ENCODE data around the gene TPD52L1. TPM values are rescaled to one million over a fixed set of nuclear protein-coding genes. Genes with fewer than 3 reads are reported as not detected.

Gene TPD52L1
- total RNA-seq, 1 experiment from 2014 or later = 50.6 TPM

DNA sequence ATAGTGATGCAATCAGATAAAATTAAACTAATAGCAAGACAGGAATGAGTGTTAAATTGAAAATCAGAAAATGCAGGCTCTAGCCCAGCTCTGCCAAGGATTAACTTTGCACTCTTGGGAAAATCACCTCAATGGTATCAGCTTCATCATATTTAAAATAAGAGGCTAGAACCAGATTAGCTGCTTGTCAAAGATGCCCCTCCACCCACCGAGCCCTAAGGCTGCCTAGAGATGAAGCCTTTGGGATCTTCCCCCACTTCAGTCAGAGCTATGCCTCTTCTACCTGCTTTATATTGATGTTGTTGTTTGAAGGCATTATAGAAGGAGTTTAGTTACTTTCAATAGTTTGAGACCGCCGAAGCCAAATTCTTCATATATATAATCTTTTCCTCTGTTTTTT is 100.7 kb downstream of the TPD52L1 start:
- no peak overlapping the region for H3K4me3 Mint-ChIP-seq (ENCODE audit: low read depth, unreplicated experiment)
- CTCF ChIA-PET = no interaction called here
- intact Hi-C loops (cut with micrococcal nuclease; ENCODE audit: unreplicated experiment) = no loop called here
- H3K4me1 Mint-ChIP-seq (ENCODE audit: low read depth, unreplicated experiment) = no peaks in the 10 kb centered on the region
- H3K27ac Mint-ChIP-seq (ENCODE audit: unreplicated experiment) = no peak overlapping the region
- H3K9me3 Mint-ChIP-seq (ENCODE audit: low read depth, unreplicated experiment) = no peaks in the 10 kb centered on the region
- no peaks in the 10 kb centered on the region for H3K36me3 Mint-ChIP-seq (ENCODE audit: insufficient read depth, unreplicated experiment)
- no peaks in the 10 kb centered on the region for H3K27me3 Mint-ChIP-seq (ENCODE audit: unreplicated experiment)
- TF ChIP-seq, protein P1, sequence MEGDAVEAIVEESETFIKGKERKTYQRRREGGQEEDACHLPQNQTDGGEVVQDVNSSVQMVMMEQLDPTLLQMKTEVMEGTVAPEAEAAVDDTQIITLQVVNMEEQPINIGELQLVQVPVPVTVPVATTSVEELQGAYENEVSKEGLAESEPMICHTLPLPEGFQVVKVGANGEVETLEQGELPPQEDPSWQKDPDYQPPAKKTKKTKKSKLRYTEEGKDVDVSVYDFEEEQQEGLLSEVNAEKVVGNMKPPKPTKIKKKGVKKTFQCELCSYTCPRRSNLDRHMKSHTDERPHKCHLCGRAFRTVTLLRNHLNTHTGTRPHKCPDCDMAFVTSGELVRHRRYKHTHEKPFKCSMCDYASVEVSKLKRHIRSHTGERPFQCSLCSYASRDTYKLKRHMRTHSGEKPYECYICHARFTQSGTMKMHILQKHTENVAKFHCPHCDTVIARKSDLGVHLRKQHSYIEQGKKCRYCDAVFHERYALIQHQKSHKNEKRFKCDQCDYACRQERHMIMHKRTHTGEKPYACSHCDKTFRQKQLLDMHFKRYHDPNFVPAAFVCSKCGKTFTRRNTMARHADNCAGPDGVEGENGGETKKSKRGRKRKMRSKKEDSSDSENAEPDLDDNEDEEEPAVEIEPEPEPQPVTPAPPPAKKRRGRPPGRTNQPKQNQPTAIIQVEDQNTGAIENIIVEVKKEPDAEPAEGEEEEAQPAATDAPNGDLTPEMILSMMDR (IDR thresholded peaks at IDR 0.05; ENCODE audit: unreplicated experiment) = no peak
- no peak for DNase-seq
- no TSS peak for BruUV-seq (replicated peaks)

DNA sequence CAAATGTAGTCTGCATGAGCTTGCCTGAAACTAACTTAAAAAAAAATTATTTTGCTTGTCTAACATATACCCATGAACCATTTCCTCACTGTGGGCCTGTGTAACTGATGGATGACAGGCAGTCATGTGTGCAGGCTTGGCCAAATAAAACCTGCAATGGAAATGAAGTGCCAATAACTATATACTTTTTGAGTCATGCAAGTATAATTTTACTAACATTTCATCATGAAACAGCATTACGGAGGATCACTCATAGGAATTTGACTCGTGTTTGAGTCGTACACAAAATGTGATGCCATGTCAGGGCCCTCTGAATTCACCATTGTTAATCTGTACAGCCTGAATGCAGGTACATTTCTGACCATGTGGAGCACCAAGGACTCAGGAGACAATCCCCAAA is 101.6 kb downstream of the TPD52L1 start:
- no TSS peak for BruUV-seq (replicated peaks)
- Mint-ChIP-seq H3K4me3 (ENCODE audit: low read depth, unreplicated experiment) (no peak overlapping the region), H3K27ac (ENCODE audit: unreplicated experiment) (no peak overlapping the region), H3K27me3 (ENCODE audit: unreplicated experiment) (no peaks in the 10 kb centered on the region), H3K9me3 (ENCODE audit: low read depth, unreplicated experiment) (no peaks in the 10 kb centered on the region), H3K4me1 (ENCODE audit: low read depth, unreplicated experiment) (no peaks in the 10 kb centered on the region), H3K36me3 (ENCODE audit: insufficient read depth, unreplicated experiment) (no peaks in the 10 kb centered on the region)
- DNase-seq = no peak
- CTCF ChIA-PET = no interaction called here
- intact Hi-C loops (cut with micrococcal nuclease; ENCODE audit: unreplicated experiment) = no loop called here
- TF ChIP-seq, protein P1 (IDR thresholded peaks at IDR 0.05; ENCODE audit: unreplicated experiment) = no peak

- Mint-ChIP-seq H3K36me3 (ENCODE audit: insufficient read depth, unreplicated experiment) (no peaks in the 10 kb centered on the region), H3K27ac (ENCODE audit: unreplicated experiment) (no peak overlapping the region), H3K27me3 (ENCODE audit: unreplicated experiment) (no peaks in the 10 kb centered on the region), H3K9me3 (ENCODE audit: low read depth, unreplicated experiment) (no peaks in the 10 kb centered on the region), H3K4me3 (ENCODE audit: low read depth, unreplicated experiment) (no peak overlapping the region), H3K4me1 (ENCODE audit: low read depth, unreplicated experiment) (no peaks in the 10 kb centered on the region)
- TF ChIP-seq, protein P1 (IDR thresholded peaks at IDR 0.05; ENCODE audit: unreplicated experiment) = no peak
- intact Hi-C loops (cut with micrococcal nuclease; ENCODE audit: unreplicated experiment) = no loop called here
- CTCF ChIA-PET = no interaction called here
- BruUV-seq (replicated peaks) = no TSS peak
- DNase-seq = no peak
Observed at GRCh38 chr6:125257351-125257750, 103.8 kb downstream of the TPD52L1 start.

- no peak overlapping the region for H3K4me3 Mint-ChIP-seq (ENCODE audit: low read depth, unreplicated experiment)
Observed at GRCh38 chr6:125258651-125259353, 105.2 kb downstream of the TPD52L1 start.

More at GRCh38 chr6:125258651-125259353, 105.2 kb downstream of the TPD52L1 start:
- no peaks in the 10 kb centered on the region for H3K36me3 Mint-ChIP-seq (ENCODE audit: insufficient read depth, unreplicated experiment)
- TF ChIP-seq, protein P1 (IDR thresholded peaks at IDR 0.05; ENCODE audit: unreplicated experiment) = no peak
- no peaks in the 10 kb centered on the region for H3K4me1 Mint-ChIP-seq (ENCODE audit: low read depth, unreplicated experiment)
- no peak overlapping the region for H3K27ac Mint-ChIP-seq (ENCODE audit: unreplicated experiment)
- no peak for DNase-seq
- CTCF ChIA-PET = no interaction called here
- no peaks in the 10 kb centered on the region for H3K9me3 Mint-ChIP-seq (ENCODE audit: low read depth, unreplicated experiment)
- H3K27me3 Mint-ChIP-seq (ENCODE audit: unreplicated experiment) = no peaks in the 10 kb centered on the region
- intact Hi-C loops (cut with micrococcal nuclease; ENCODE audit: unreplicated experiment) = no loop called here
- BruUV-seq (replicated peaks) = no TSS peak
